Common myeloid progenitor, CD34-positive (primary cell): ENCODE measurements around the gene ABCA3.

Experiments
- CTCF ChIA-PET: fragments of 350-600 bp; sonication (Branson Sonifier 250); formaldehyde crosslinking; loops from one replicate; lab custom pipeline; 2021; ENCODE audit warnings: antibody characterized with exemption; lab: Charles Lee
- POLR2A ChIA-PET: fragments of 350-600 bp; sonication (Branson Sonifier 250); formaldehyde crosslinking; loops from one replicate; lab custom pipeline; 2021; ENCODE audit warnings: antibody characterized with exemption; lab: Charles Lee
- DNase-seq, 3 donors: peaks; one replicate each; pipeline versions ENCODE4 v3.0.0 to v3.0.0-alpha.2; 2013
- H3K27ac ChIP-seq, 2 experiments: 1 replicate in 1 of 2; 2 replicates in 1 of 2; pipeline ENCODE4 v1.7.0; 2013; ENCODE audit warnings: inconsistent platforms in 2 of 2, low read length in 2 of 2, mild to moderate bottlenecking in 2 of 2, low read depth in 1 of 2, moderate library complexity in 1 of 2; ENCODE audit not compliant: severe bottlenecking in 2 of 2, insufficient read depth in 1 of 2, poor library complexity in 1 of 2
- H3K27me3 ChIP-seq, 5 experiments: replicated peaks in 2 of 5; 1 replicate in 3 of 5; 2 replicates in 2 of 5; pipeline versions ENCODE4 v1.6.1 to v1.7.0; 2013; ENCODE audit warnings: low read length in 4 of 5, mild to moderate bottlenecking in 2 of 5, moderate library complexity in 2 of 5, inconsistent platforms in 1 of 5; ENCODE audit not compliant: insufficient read depth in 5 of 5, control insufficient read depth in 4 of 5
- H3K36me3 ChIP-seq, 4 experiments: 1 replicate in 2 of 4; 2 replicates in 2 of 4; pipeline versions ENCODE4 v1.6.1 to v1.7.0; 2013; ENCODE audit warnings: low read length in 3 of 4, control low read depth in 1 of 4, mild to moderate bottlenecking in 1 of 4; ENCODE audit not compliant: control insufficient read depth in 4 of 4, insufficient read depth in 4 of 4
- H3K4me1 ChIP-seq, 4 experiments: 1 replicate in 3 of 4; 2 replicates in 1 of 4; pipeline versions ENCODE4 v1.6.1 to v1.7.1; 2013; ENCODE audit warnings: low read length in 3 of 4, mild to moderate bottlenecking in 3 of 4, control low read depth in 1 of 4, inconsistent platforms in 1 of 4, moderate library complexity in 1 of 4; ENCODE audit not compliant: control insufficient read depth in 4 of 4, insufficient read depth in 4 of 4; ENCODE audit errors: control extremely low read depth in 1 of 4
- H3K4me3 ChIP-seq, 7 experiments: 1 replicate in 4 of 7; 2 replicates in 3 of 7; pipeline versions ENCODE4 v1.5.1 to v1.7.0; 2013; ENCODE audit warnings: mild to moderate bottlenecking in 7 of 7, low read length in 6 of 7, moderate library complexity in 6 of 7, inconsistent platforms in 2 of 7, low read depth in 2 of 7, control low read depth in 1 of 7; ENCODE audit not compliant: insufficient read depth in 4 of 7, control insufficient read depth in 1 of 7; ENCODE audit errors: extremely low read depth in 1 of 7
- H3K9me3 ChIP-seq, 5 experiments: 1 replicate in 4 of 5; 2 replicates in 1 of 5; pipeline versions ENCODE4 v1.6.1 to v1.7.1; 2013; ENCODE audit warnings: low read length in 4 of 5, mild to moderate bottlenecking in 2 of 5, inconsistent platforms in 1 of 5, low read depth in 1 of 5, moderate library complexity in 1 of 5; ENCODE audit not compliant: control insufficient read depth in 4 of 5, insufficient read depth in 2 of 5; ENCODE audit errors: control extremely low read depth in 1 of 5
- WGBS: methylation state at CpG from one replicate; pipeline ENCODE4 v1.1.5; 2013; ENCODE audit not compliant: insufficient coverage; 5-methylcytosine and 5-hydroxymethylcytosine counted together

Gene ABCA3

DNA sequence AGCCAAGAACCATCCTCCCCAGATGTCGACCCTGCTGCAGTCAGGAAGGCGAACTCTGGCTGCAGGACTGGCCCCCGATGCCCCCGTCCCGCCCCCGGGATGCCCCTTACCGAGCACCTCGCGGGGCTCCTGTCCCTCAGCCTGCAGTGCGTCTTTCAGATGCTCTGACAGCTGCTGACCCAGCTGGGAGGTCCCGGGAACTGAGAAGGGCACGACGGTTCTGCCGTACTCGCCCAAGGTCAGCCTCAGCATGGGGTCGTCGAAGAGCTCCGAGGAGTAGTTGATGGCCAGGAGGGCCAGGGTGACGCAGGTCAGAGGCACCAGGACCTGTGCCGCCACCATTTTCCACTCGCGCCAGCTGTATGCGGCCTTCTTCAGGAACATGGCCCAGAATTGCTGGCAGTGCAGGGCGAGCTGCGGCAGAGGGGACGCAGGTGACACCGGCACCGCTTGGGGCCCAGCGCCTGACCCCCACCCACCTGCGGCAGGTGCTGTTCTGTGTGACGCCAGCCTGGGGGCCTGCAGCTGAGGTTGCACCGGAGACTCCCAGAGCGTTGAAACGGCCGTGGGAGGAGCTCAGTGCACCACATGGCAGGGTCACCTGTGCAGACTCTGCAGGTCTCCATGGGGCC is 52.5 kb downstream of the ABCA3 start:
- H3K9me3 ChIP-seq, result no peaks in the 10 kb centered on the region
- POLR2A ChIA-PET, result no interaction called here
- DNase-seq, result no peak
- H3K27ac ChIP-seq, result no peak overlapping the region
- peaks cover 0 to 19% (median 3%) of the 10 kb centered on the region in 4 experiments for H3K36me3 ChIP-seq
- 95% methylated on average over 34 of the region's 35 CpGs for WGBS
- CTCF ChIA-PET, result interaction anchor here (1.6 to 1.7 kb wide), 2 partner anchors 10 to 213 kb away, joined by 4 to 6 read pairs; no protein-coding TSS in a partner anchor
- no peaks in the 10 kb centered on the region for H3K27me3 ChIP-seq
- peaks cover 0 to 26% (median 9%) of the 10 kb centered on the region in 4 experiments for H3K4me1 ChIP-seq
- H3K4me3 ChIP-seq, result no peak overlapping the region

DNA sequence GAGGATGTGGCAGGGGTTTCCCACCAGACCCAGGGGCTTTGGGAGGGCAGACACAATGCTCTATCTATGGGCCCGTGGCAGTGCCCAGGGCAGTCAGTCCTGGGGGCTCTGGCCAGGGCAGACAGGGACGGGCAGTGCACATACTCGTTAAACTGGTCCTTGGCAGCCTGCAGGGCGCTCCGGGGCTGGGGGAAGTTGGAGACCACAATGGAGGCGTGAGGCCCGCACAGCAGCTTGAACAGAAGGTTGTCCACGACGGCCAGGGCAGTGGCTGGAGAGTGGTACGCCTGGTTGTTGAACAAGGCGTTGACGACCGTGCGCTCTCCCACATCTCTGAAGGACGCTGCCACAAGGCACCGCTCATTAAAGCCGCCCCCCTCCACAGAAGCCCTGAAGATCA is 54.0 kb downstream of the ABCA3 start:
- H3K4me3 ChIP-seq, result no peak overlapping the region
- H3K27ac ChIP-seq, result no peak overlapping the region
- no peaks in the 10 kb centered on the region for H3K9me3 ChIP-seq
- H3K27me3 ChIP-seq, result no peaks in the 10 kb centered on the region
- peaks cover 0 to 19% (median 3%) of the 10 kb centered on the region in 4 experiments for H3K36me3 ChIP-seq
- no peak for DNase-seq
- POLR2A ChIA-PET, result interaction anchor here (0.6 kb wide), 1 partner anchor 52 kb away, joined by 4 read pairs; no protein-coding TSS in a partner anchor
- CTCF ChIA-PET, result interaction anchor here (0.7 kb wide), 1 partner anchor 23 kb away, joined by 3 read pairs; no protein-coding TSS in a partner anchor
- WGBS, result over 99% methylated on average over 17 of the region's 17 CpGs
- peaks cover 0 to 26% (median 9%) of the 10 kb centered on the region in 4 experiments for H3K4me1 ChIP-seq

DNA sequence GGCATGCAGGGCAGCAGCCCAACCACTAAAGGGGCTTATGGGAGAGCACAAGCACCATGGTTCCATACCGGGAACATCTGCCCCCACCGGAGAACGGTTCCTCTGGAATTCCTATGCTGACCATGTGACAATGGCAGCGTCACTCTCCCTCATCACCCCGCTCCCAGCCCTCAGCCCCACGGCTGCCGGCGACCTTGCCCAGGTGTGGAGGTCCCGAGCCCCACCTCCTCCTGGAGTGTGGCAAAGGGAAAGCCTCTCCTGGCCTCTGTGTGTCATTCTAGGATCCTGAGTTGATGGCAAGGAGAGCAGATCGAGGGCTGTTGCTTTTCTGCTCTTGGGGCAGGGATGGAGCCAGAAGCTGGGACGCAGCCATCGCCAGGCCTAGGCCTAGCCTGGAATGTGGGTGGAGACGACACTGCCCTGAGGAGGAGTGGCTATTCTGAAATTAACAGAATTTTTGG is 54.8 kb downstream of the ABCA3 start:
- Histone ChIP-seq H3K27me3 (no peaks in the 10 kb centered on the region), H3K4me3 (no peak overlapping the region), H3K9me3 (no peaks in the 10 kb centered on the region), H3K27ac (no peak overlapping the region), H3K36me3 (peaks cover 0 to 15% (median 6%) of the 10 kb centered on the region in 4 experiments), H3K4me1 (peaks cover 0 to 26% (median 9%) of the 10 kb centered on the region in 4 experiments)
- POLR2A ChIA-PET, result interaction anchor here (0.6 kb wide), 1 partner anchor 53 kb away, joined by 4 read pairs; no protein-coding TSS in a partner anchor
- DNase-seq, result no peak
- CTCF ChIA-PET, result no interaction called here
- WGBS, result 99% methylated on average over 12 of the region's 13 CpGs

DNA sequence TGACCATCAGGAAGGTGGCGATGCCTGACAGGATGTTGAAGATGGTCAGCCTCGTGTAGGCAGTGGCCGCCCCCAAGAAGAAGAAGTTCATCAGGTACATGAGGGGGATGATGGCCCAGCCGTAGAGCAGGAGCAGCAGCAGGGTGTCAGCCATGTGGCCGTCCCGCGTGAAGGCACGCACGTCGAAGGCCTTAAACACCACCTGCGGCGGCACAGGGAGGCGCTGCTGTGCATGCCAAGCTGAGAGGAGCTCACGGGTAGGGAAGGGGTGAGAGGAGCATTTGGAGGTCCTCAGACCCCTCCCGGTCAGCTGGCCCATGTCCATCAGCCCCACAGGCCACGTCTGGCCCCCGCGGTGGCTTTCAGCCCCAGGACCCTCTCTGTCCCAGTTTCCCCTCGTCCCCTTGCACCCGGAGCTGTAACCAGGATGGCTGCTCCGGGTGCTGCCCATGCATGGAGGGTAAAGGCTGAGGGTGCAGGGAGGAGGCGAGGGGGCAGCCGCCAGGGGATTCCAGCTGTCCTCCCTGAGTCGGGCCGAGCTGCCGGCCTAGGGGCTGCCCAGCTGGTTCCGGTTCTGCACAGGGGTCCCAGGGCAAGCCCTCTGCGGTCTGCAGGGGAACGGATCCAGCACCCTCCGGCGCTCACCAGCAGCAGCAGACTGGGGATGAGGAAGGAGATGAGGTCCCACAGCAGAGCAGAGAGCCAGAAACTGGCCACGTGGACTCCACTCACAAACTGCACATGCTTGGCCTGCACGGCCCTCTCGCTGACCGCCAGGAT is 55.5 kb downstream of the ABCA3 start:
- Histone ChIP-seq H3K9me3 (no peaks in the 10 kb centered on the region), H3K27me3 (no peaks in the 10 kb centered on the region), H3K4me3 (no peak overlapping the region), H3K4me1 (peaks cover 0 to 19% (median 9%) of the 10 kb centered on the region in 4 experiments), H3K36me3 (peaks cover 0 to 14% (median 6%) of the 10 kb centered on the region in 4 experiments), H3K27ac (no peak overlapping the region)
- DNase-seq, result no peak
- WGBS, result 98% methylated on average over 32 of the region's 35 CpGs
- POLR2A ChIA-PET, result no interaction called here
- CTCF ChIA-PET, result no interaction called here

DNA sequence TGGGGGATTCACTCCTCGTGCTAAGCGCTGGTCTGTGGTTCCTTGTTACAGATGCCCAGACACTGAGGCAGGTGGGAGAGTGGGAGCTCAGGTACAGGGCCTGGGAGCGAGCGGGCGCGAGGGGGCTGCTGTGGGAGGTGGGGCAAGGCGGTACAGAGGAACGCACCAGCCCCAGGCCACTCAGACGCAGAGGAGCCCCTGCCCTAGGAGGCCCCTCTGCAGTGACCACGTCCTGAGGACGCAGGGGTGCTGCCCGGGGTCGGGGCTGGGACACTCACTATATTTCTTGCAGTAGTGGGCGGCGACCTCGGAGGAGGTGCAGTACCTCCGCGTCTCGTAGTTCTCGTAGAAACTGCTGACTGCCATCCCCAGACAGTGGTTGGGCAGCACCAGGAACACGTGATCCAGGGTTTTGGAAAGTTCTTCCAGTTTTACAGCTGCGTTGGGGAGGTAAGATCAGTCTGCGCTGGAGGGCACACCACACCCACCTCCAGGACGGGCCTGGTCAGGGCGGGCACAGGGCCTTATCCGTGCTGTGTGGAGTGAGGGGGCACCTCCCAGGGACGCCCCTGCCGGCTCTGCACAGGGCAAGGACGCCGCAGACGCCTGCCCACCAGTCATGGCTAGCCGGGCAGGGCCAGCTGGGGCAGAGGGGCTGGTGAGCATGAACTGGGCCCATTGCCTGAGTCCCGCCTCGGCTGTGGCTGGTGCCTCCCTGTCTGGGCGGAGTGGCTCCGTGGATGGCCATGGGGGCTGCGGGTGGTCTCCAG is 56.3 kb downstream of the ABCA3 start:
- POLR2A ChIA-PET, result no interaction called here

DNA sequence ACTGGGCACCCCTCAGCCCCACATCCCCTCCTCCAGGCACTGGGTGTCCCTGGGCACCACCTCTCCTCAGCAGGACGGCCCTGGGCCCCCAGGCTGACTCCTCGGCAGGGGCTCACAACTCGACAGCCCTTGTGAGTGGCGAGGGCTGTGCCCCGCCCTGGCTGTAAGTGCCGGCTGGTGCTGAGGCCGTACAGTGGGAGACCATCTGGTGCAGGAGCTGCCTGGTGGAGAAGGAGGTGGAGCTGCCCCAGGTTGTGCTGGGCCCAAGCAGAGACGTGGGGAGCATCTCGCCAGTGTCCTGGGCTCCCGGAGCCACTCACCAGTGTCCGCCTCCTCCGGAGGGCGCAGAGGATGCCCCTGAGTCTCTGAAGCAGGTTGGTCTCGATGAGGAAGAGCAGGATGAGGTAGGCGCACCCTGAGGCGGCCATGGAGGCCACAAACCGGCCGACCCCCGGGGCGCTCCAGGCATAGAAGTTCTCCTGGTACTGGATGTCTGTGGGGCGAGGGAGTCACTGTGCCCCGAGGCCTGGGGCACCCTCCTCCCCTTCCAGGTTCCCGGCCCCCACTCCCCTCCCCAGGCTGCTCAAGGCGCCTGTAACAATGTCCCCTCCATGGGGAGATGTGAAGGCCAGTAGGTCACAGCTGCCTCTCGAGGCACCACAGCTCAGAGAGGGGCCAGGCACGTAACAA is 57.5 kb downstream of the ABCA3 start:
- CTCF ChIA-PET, result no interaction called here
- no peak overlapping the region for H3K27ac ChIP-seq
- DNase-seq, result no peak
- H3K36me3 ChIP-seq, result peaks cover 0 to 16% (median 7%) of the 10 kb centered on the region in 4 experiments
- H3K4me1 ChIP-seq, result peaks cover 0 to 1% (median 0%) of the 10 kb centered on the region in 4 experiments
- no peaks in the 10 kb centered on the region for H3K27me3 ChIP-seq
- no peaks in the 10 kb centered on the region for H3K9me3 ChIP-seq
- no peak overlapping the region for H3K4me3 ChIP-seq
- POLR2A ChIA-PET, result no interaction called here
- WGBS, result 97% methylated on average over 18 of the region's 26 CpGs

More for the DNA sequence above, 56.3 kb downstream of the ABCA3 start:
- Histone ChIP-seq H3K27ac (no peak overlapping the region), H3K36me3 (peaks cover 0 to 13% (median 6%) of the 10 kb centered on the region in 4 experiments), H3K4me3 (no peak overlapping the region), H3K27me3 (no peaks in the 10 kb centered on the region), H3K4me1 (peaks cover 0 to 12% (median 7%) of the 10 kb centered on the region in 4 experiments), H3K9me3 (no peaks in the 10 kb centered on the region)
- DNase-seq, result no peak
- CTCF ChIA-PET, result no interaction called here
- WGBS, result 97% methylated on average over 30 of the region's 37 CpGs
